RWPE2 (cell line): Measurements from ENCODE around the gene FOXS1.
A peak's percentile ranks its signal among the peaks of the same experiment; 100 is the strongest.

Experiments
- ATAC-seq: fragments of 200-7000 bp; cut with Tn5 transposase; 3 replicates; pipeline ENCODE4 v1.9.1; 2021; ENCODE audit warnings: low read depth
- DNase-seq: peaks from one replicate; pipeline ENCODE4 v3.0.0-alpha.2; 2020; ENCODE audit warnings: low spot score
- H3K27ac ChIP-seq: fragments of 450-650 bp; 2 replicates; pipeline ENCODE4 v1.5.1; 2017; ENCODE audit warnings: mild to moderate bottlenecking; ENCODE audit not compliant: poor library complexity, severe bottlenecking
- H3K27me3 ChIP-seq: fragments of 250-450 bp; sonication (Bioruptor Pico); 2 replicates; pipeline ENCODE4 v1.5.1; 2021; ENCODE audit warnings: mild to moderate bottlenecking, moderate library complexity; ENCODE audit not compliant: insufficient read depth, poor library complexity, severe bottlenecking
- H3K36me3 ChIP-seq: fragments of 250-450 bp; sonication (Bioruptor Pico); 2 replicates; pipeline ENCODE4 v1.5.1; 2020; ENCODE audit warnings: low read depth, mild to moderate bottlenecking, moderate library complexity
- H3K4me1 ChIP-seq: fragments of 250-450 bp; sonication (Bioruptor Pico); 2 replicates; pipeline ENCODE4 v1.5.1; 2021; ENCODE audit warnings: mild to moderate bottlenecking, moderate library complexity; ENCODE audit not compliant: insufficient read depth, poor library complexity, severe bottlenecking
- H3K4me3 ChIP-seq: fragments of 250-450 bp; sonication (Bioruptor Pico); 2 replicates; pipeline ENCODE4 v1.5.1; 2021; ENCODE audit warnings: mild to moderate bottlenecking, moderate library complexity; ENCODE audit not compliant: severe bottlenecking
- H3K9me3 ChIP-seq: fragments of 250-450 bp; sonication (Bioruptor Pico); 2 replicates; pipeline ENCODE4 v1.5.1; 2021; ENCODE audit warnings: mild to moderate bottlenecking, moderate library complexity; ENCODE audit not compliant: severe bottlenecking
- TF ChIP-seq, protein P1 (sequence below): fragments of 450-650 bp; IDR thresholded peaks from one replicate; pipeline ENCODE4 v1.5.1; 2017; ENCODE audit warnings: mild to moderate bottlenecking, moderate library complexity; ENCODE audit not compliant: poor library complexity, severe bottlenecking

Gene FOXS1

GRCh38 chr20:31824554-31825313 is 20.7 kb downstream of the FOXS1 start:
- Histone ChIP-seq H3K4me3 (no peak overlapping the region), H3K4me1 (no peaks in the 10 kb centered on the region), H3K36me3 (no peaks in the 10 kb centered on the region), H3K9me3 (no peaks in the 10 kb centered on the region), H3K27ac (no peak overlapping the region), H3K27me3 (no peaks in the 10 kb centered on the region)
- TF ChIP-seq, protein P1, sequence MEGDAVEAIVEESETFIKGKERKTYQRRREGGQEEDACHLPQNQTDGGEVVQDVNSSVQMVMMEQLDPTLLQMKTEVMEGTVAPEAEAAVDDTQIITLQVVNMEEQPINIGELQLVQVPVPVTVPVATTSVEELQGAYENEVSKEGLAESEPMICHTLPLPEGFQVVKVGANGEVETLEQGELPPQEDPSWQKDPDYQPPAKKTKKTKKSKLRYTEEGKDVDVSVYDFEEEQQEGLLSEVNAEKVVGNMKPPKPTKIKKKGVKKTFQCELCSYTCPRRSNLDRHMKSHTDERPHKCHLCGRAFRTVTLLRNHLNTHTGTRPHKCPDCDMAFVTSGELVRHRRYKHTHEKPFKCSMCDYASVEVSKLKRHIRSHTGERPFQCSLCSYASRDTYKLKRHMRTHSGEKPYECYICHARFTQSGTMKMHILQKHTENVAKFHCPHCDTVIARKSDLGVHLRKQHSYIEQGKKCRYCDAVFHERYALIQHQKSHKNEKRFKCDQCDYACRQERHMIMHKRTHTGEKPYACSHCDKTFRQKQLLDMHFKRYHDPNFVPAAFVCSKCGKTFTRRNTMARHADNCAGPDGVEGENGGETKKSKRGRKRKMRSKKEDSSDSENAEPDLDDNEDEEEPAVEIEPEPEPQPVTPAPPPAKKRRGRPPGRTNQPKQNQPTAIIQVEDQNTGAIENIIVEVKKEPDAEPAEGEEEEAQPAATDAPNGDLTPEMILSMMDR, result no peak
- ATAC-seq, result no peak
- peak; percentile 67 for DNase-seq

DNA sequence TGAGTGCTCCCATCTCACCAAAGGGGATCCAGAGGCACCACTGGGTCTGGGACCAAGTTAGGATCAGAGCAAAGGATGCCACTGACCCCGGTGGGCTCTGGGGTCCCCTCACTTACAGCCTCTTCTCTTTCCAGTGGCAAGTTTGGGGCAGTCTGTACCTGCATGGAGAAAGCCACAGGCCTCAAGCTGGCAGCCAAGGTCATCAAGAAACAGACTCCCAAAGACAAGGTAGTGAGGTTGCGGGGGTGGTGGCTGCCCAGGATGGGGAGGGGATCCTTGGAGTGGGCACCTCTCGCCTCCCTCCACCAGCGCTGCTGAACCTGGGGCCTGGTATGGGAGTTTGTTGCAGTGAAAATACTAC is 21.3 kb downstream of the FOXS1 start:
- TF ChIP-seq, protein P1, result no peak
- no peak for ATAC-seq
- no peaks in the 10 kb centered on the region for H3K36me3 ChIP-seq
- no peaks in the 10 kb centered on the region for H3K4me1 ChIP-seq
- no peak for DNase-seq
- no peak overlapping the region for H3K4me3 ChIP-seq
- H3K27me3 ChIP-seq, result no peaks in the 10 kb centered on the region
- no peak overlapping the region for H3K27ac ChIP-seq
- H3K9me3 ChIP-seq, result no peaks in the 10 kb centered on the region

GRCh38 chr20:31823360-31824124 is 21.9 kb downstream of the FOXS1 start:
- Histone ChIP-seq H3K4me1 (no peaks in the 10 kb centered on the region), H3K27me3 (no peaks in the 10 kb centered on the region), H3K36me3 (no peaks in the 10 kb centered on the region), H3K27ac (no peak overlapping the region), H3K9me3 (no peaks in the 10 kb centered on the region), H3K4me3 (no peak overlapping the region)
- TF ChIP-seq, protein P1, result no peak
- no peak for ATAC-seq
- no peak for DNase-seq

GRCh38 chr20:31822421-31823330 is 22.7 kb downstream of the FOXS1 start:
- Histone ChIP-seq H3K4me3 (no peak overlapping the region), H3K9me3 (no peaks in the 10 kb centered on the region), H3K27ac (no peak overlapping the region), H3K36me3 (no peaks in the 10 kb centered on the region), H3K4me1 (no peaks in the 10 kb centered on the region), H3K27me3 (no peaks in the 10 kb centered on the region)
- TF ChIP-seq, protein P1, result peak; percentile 100
- peak; percentile 81 for ATAC-seq
- DNase-seq, result no peak
